ENCODE data around the gene EPHX1.

DNA sequence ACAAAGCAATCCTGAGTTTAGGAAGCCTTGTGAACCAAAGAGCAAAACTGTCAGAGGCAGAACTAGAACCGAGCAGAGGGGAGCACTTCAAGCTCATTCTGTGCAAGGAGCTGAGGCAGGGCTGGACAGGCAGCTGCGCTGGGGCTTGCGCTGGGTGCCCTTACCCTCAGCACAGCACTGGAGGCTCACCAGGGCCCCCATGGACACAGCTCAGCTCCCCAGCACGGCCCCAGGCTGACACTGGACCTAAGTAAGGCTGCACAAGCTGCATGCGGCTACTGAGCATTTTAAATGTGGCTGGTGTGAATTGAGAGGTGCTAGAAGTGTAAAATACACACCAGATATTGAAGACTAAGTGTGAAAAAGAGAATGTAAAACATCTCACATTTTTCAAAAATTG lies 50.2 kb downstream of the EPHX1 start:
- TF ChIP-seq EZH2 (IDR thresholded peaks at IDR 0.05; ENCODE audit: insufficient read depth, low read length), result no peak
- TF ChIP-seq, protein P1, sequence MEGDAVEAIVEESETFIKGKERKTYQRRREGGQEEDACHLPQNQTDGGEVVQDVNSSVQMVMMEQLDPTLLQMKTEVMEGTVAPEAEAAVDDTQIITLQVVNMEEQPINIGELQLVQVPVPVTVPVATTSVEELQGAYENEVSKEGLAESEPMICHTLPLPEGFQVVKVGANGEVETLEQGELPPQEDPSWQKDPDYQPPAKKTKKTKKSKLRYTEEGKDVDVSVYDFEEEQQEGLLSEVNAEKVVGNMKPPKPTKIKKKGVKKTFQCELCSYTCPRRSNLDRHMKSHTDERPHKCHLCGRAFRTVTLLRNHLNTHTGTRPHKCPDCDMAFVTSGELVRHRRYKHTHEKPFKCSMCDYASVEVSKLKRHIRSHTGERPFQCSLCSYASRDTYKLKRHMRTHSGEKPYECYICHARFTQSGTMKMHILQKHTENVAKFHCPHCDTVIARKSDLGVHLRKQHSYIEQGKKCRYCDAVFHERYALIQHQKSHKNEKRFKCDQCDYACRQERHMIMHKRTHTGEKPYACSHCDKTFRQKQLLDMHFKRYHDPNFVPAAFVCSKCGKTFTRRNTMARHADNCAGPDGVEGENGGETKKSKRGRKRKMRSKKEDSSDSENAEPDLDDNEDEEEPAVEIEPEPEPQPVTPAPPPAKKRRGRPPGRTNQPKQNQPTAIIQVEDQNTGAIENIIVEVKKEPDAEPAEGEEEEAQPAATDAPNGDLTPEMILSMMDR (IDR thresholded peaks at IDR 0.05; ENCODE audit: insufficient read depth, low read depth, low read length), result no peak
